Activated T-helper 2 cell treated with anti-CD3 and anti-CD28 coated beads, Interferon-gamma antibody, Interleukin-2, Interleukin-4, amounts not matched to agents 10 μg/mL and 5 μg/mL and 100 μg/mL, durations not matched to agents 14 hours and 24 hours and 36 hours (primary cell): Measurements from ENCODE around the gene MT1G. TPM values are rescaled to one million over a fixed set of nuclear protein-coding genes. Genes with fewer than 3 reads are reported as not detected.

Experiments used
- DNase-seq: peaks from one replicate; pipeline ENCODE4 v3.0.0; 2021; ENCODE audit warnings: low spot score
- H3K27ac Mint-ChIP-seq: one replicate; pipeline ENCODE4 v1.8.0; 2021; ENCODE audit warnings: mixed read lengths
- H3K27me3 Mint-ChIP-seq: one replicate; pipeline ENCODE4 v1.8.0; 2021; ENCODE audit warnings: low read depth, mixed read lengths
- H3K36me3 Mint-ChIP-seq: one replicate; pipeline ENCODE4 v1.8.0; 2021; ENCODE audit warnings: low read depth, mixed read lengths
- H3K4me1 Mint-ChIP-seq: one replicate; pipeline ENCODE4 v1.8.0; 2021; ENCODE audit warnings: low read depth, mixed read lengths
- H3K4me3 Mint-ChIP-seq: one replicate; pipeline ENCODE4 v1.8.0; 2021; ENCODE audit warnings: low read depth, mild to moderate bottlenecking, moderate library complexity, mixed read lengths
- H3K9me3 Mint-ChIP-seq: one replicate; pipeline ENCODE4 v1.8.0; 2021; ENCODE audit warnings: mixed read lengths
- intact Hi-C: fragments of 100-400 bp; cut with micrococcal nuclease; formaldehyde crosslinking; loops from one replicate; pipeline ENCODE4 v1.15.1; 2023
- total RNA-seq: library from RNA; stranded (reverse); gene quantifications from 2 replicates; pipeline ENCODE4 v1.2.3, GENCODE V29; 2022

MT1G gene
- total RNA-seq, 1 donor from 2014 or later = 21.1 TPM

DNA sequence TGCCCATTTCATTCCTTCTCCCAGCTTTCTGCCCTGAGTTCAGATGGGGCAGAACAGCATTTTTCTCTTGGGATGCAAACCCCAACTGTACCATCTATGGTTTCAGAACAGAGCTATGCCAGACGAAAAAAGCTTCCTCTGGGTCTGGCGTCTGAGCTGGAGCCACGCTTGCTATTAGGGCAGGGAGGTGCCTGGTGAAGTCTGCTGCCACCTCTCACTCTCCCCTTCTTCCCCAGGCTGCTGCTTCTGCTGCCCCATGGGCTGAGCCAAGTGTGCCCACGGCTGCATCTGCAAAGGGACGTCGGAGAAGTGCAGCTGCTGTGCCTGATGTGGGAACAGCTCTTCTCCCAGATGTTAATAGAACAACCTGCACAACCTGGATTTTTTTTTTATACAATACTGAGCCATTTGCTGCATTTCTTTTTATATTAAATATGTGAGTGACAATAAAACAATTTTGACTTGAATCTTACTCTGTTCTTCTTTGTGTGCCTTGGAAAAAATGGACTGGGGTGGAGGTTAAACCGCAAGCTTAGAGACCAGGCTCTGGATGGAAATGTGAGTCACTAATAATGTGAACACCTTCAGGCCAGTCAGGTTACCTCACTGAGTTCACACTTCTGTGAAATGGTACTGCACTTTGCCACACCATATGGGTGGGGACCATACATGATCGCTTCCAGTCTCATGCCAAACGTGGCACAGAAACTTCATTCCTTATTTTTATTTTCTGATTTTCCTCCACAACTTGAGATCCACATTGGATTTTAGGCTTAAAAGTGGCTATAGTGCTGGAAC, 31.1 kb downstream of the MT1G start:
- no peaks in the 10 kb centered on the region for H3K9me3 Mint-ChIP-seq
- intact Hi-C loops = no loop called here
- H3K27ac Mint-ChIP-seq = no peak overlapping the region
- H3K4me1 Mint-ChIP-seq = peaks cover 29% of the 10 kb centered on the region
- H3K4me3 Mint-ChIP-seq = no peak overlapping the region
- H3K27me3 Mint-ChIP-seq = peaks cover 83% of the 10 kb centered on the region
- no peaks in the 10 kb centered on the region for H3K36me3 Mint-ChIP-seq
- DNase-seq = no peak

DNA sequence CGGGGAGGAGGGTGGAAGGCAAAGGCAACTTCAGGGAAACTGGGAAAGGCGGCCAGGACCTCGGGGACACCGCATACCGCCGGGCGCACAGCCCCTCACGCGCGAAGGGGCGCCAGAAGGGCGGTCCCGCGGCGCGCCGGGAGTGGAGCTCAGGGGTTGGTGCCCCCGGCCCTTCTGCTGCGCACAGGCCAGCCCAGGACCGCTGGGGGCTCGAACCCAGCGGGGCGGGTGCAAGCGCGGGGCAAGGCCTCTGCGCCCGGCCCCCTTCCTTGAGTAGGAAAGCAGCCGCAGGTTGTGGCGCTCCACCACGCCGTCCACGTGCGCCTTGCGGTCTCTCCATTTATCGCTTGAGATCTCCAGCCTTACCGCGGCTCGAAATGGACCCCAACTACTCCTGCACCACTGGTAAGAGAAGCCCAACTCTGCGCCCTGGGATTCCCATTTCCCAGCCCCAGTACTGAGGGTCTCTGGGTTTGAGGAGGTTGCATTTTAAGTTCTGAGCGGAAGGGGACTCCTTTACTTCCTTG, 32.4 kb downstream of the MT1G start:
- H3K4me1 Mint-ChIP-seq = peaks cover 31% of the 10 kb centered on the region
- no peaks in the 10 kb centered on the region for H3K9me3 Mint-ChIP-seq
- H3K36me3 Mint-ChIP-seq = no peaks in the 10 kb centered on the region
- H3K27ac Mint-ChIP-seq = no peak overlapping the region
- H3K4me3 Mint-ChIP-seq = peak overlapping the region; percentile 49
- intact Hi-C loops = loop anchor here (2.0 kb wide), 1 partner anchor 19 kb away; no protein-coding TSS in a partner anchor
- H3K27me3 Mint-ChIP-seq = peaks cover 87% of the 10 kb centered on the region
- no peak for DNase-seq

DNA sequence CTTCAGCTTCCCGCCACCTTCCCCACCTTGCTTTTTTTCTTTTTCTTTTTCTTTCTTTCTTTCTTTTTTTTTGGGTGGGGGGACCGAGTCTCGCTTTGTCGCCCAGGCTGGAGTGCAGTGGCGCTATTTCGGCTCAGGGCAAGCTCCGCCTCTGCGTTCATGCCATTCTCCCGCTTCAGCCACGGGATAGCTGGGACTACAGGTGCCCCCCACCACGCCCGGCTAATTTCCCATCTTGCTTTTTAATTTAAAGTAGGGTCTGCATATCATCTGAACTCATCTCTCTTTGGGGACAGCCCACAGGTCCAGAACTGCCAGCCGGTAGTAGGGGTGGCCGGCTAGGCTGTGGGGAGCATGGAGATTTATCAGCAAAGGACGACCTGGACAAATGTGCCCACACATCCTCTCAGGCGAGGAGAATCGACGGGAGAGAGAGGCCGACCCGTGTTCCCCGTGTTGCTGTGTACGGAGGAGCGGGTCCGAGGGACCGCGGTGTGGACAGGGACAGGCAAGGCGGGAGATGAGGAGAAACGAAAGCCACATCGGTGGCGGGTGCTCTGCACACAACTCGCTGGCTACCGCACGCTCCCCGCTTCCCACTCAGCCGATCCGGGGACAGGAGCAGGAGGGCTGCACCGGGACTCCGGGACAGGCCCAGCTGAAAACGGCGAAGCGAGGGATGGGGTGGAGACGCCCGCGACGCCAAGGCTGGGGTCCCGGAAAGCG, 33.0 kb downstream of the MT1G start:
- H3K4me1 Mint-ChIP-seq = peaks cover 33% of the 10 kb centered on the region
- peak overlapping the region; percentile 65 for H3K4me3 Mint-ChIP-seq
- intact Hi-C loops = loop anchor here (2.0 to 5.0 kb wide), 2 partner anchors 18 to 32 kb away; partner anchors contain the start of genes MT1G and MT1H
- no peak for DNase-seq
- H3K9me3 Mint-ChIP-seq = no peaks in the 10 kb centered on the region
- H3K27me3 Mint-ChIP-seq = peaks cover 85% of the 10 kb centered on the region
- no peak overlapping the region for H3K27ac Mint-ChIP-seq
- no peaks in the 10 kb centered on the region for H3K36me3 Mint-ChIP-seq

DNA sequence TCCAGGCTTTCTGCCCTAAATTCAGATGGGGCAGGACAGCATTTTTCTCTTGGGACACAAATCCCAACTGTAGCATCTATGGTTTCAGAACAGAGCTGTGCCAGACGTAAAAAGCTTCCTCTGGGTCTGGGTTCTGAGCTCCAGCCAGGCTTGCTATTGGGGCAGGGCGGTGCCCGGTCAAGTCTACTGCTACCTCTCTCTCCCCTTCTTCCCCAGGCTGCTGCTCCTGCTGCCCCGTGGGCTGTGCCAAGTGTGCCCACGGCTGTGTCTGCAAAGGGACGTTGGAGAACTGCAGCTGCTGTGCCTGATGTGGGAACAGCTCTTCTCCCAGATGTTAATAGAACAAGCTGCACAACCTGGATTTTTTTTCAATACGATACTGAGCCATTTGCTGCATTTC, 34.3 kb downstream of the MT1G start:
- no peak overlapping the region for H3K27ac Mint-ChIP-seq
- no peak overlapping the region for H3K4me3 Mint-ChIP-seq
- no peaks in the 10 kb centered on the region for H3K9me3 Mint-ChIP-seq
- peaks cover 31% of the 10 kb centered on the region for H3K4me1 Mint-ChIP-seq
- intact Hi-C loops = loop anchor here (5.0 kb wide), 1 partner anchor 34 kb away; the partner anchor contains the start of genes MT1G and MT1H
- peaks cover 74% of the 10 kb centered on the region for H3K27me3 Mint-ChIP-seq
- H3K36me3 Mint-ChIP-seq = no peaks in the 10 kb centered on the region
- no peak for DNase-seq

DNA sequence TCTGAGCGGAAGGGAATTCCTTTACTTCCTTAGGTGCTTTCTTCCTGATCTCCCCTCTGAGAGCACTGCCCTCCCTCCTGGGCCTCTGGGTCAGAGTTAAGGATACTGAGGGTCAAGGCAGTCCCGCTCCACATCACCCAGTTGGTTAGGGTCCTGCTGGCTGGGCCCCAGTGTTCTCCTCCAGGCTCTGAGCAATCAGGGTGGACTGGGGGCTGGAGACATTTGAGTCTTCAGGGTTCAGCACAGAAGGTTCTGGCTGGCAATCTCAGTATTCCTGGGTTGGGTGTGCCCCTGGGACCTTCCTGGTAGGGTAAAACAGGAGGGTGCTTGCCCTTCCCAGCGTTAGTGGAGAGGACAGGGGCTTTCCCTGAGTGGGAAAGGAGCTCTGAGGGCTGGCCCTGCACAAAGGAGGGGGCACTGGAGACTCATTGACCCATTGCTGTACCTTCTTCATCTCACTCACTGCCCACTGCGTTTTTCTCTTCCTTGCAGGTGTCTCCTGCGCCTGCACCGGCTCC, 35.0 kb downstream of the MT1G start:
- Mint-ChIP-seq H3K4me1 (peaks cover 28% of the 10 kb centered on the region), H3K9me3 (no peaks in the 10 kb centered on the region), H3K36me3 (no peaks in the 10 kb centered on the region), H3K27me3 (peaks cover 70% of the 10 kb centered on the region), H3K27ac (no peak overlapping the region), H3K4me3 (peak overlapping the region; percentile 62)
- DNase-seq = no peak
- intact Hi-C loops = loop anchor here (5.0 kb wide), 1 partner anchor 34 kb away; the partner anchor contains the start of genes MT1G and MT1H

DNA sequence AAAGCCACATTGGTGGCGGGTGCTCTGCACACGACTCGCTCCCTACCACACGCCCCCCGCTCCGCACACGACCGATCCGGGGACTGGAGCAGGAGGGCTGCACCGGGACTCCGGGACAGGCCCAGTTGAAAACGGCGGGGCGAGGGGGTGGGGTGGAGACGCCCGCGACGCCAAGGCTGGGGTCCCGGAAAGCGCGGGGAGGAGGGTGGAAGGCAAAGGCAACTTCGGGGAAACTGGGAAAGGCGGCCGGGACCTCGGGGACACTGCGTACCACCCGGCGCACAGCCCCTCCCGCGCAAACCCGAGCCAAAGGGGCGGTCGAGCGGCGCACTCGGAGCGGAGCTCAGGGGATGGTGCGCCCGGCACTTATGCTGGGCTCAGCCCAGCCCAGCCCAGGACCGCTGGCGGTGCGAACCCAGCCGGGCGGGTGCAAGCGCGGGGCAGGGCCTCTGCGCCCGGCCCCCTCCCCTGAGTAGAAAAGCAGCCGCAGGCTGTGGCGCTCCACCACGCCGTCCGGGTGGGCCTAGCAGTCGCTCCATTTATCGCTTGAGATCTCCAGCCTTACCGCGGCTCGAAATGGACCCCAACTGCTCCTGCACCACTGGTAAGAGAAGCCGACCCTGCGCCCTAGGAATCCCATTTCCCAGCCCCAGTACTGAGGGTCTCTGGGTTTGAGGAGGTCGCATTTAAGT, 35.6 kb downstream of the MT1G start, which contains the start of gene MT1M:
Gene MT1M (plus strand): TSS at position 504 of the 692 bp plus-strand sequence. CDS start 73 bp downstream, at position 577.
- Mint-ChIP-seq H3K36me3 (no peaks in the 10 kb centered on the region), H3K9me3 (no peaks in the 10 kb centered on the region), H3K4me1 (peaks cover 23% of the 10 kb centered on the region), H3K4me3 (peak within 1 kb of the TSS; percentile 62), H3K27ac (no peak within 1 kb of the TSS), H3K27me3 (peaks cover 64% of the 10 kb centered on the region)
- DNase-seq = no peak
- intact Hi-C loops = loop anchor here (5.0 kb wide), 1 partner anchor 35 kb away; the partner anchor contains the start of genes MT1G and MT1H

DNA sequence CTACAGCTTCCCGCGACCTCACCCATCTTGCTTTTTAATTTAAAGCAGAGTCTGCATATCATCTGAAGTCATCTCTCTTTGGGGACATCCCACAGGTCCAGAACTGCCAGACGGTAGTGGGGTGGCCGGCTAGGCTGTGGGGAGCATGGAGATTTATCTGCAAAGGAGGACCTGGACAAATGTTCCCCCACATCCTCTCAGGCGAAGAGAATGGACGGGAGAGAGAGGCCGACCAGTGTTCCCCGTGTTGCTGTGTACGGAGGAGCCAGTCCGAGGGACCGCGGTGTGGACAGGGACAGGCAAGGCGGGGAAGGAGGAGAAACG, 36.1 kb downstream of the MT1G start:
- intact Hi-C loops = loop anchor here (5.0 kb wide), 1 partner anchor 36 kb away; the partner anchor contains the start of genes MT1G and MT1H
- Mint-ChIP-seq H3K9me3 (no peaks in the 10 kb centered on the region), H3K4me1 (peaks cover 23% of the 10 kb centered on the region), H3K27me3 (peaks cover 59% of the 10 kb centered on the region), H3K36me3 (peaks cover 3% of the 10 kb centered on the region), H3K4me3 (peak overlapping the region; percentile 54), H3K27ac (no peak overlapping the region)
- DNase-seq = no peak

DNA sequence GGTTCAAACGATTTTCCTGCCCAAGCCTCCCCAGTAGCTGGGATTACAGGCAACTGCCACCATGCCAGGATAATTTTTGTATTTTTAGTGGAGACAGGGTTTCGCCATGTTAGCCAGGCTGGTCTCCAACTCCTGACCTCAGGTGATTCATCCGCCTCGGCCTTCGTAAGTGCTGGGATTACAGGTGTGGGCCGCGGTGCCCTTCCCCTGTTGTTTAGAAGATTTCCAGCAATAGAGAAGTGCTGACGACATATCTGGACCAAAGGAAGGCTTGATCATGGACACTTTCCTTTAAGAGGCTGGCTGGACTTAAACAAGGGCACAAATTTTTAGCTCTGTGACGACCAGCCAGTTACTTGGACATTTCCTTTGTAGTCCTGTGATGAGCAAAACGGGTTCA, 36.7 kb downstream of the MT1G start:
- Mint-ChIP-seq H3K27me3 (peaks cover 53% of the 10 kb centered on the region), H3K36me3 (peaks cover 3% of the 10 kb centered on the region), H3K9me3 (no peaks in the 10 kb centered on the region), H3K27ac (no peak overlapping the region), H3K4me3 (no peak overlapping the region), H3K4me1 (peaks cover 23% of the 10 kb centered on the region)
- intact Hi-C loops = loop anchor here (5.0 kb wide), 1 partner anchor 36 kb away; the partner anchor contains the start of genes MT1G and MT1H
- no peak for DNase-seq

DNA sequence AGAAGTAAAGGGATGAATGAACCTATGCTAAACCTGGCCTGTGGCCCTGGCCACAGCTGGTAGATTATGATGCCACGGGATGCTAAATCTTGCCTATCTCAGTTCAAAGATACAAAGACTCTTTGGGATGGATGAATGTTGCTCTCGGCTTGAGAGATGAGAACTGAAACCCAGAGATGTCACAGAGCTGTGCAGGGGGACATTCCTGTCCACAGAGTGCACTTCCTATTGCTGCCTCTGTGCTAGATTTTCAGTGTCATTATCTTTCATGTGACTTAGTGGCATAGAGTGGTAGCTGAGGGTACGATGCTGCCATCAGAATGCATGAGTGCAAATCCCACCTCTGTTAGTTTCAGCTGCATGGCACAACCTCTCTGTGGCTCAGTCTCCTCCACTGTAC, 37.7 kb downstream of the MT1G start:
- DNase-seq = no peak
- no peak overlapping the region for H3K27ac Mint-ChIP-seq
- no peak overlapping the region for H3K4me3 Mint-ChIP-seq
- no peaks in the 10 kb centered on the region for H3K9me3 Mint-ChIP-seq
- intact Hi-C loops = loop anchor here (5.0 kb wide), 1 partner anchor 37 kb away; the partner anchor contains the start of genes MT1G and MT1H
- peaks cover 28% of the 10 kb centered on the region for H3K4me1 Mint-ChIP-seq
- peaks cover 4% of the 10 kb centered on the region for H3K36me3 Mint-ChIP-seq
- H3K27me3 Mint-ChIP-seq = peaks cover 46% of the 10 kb centered on the region

DNA sequence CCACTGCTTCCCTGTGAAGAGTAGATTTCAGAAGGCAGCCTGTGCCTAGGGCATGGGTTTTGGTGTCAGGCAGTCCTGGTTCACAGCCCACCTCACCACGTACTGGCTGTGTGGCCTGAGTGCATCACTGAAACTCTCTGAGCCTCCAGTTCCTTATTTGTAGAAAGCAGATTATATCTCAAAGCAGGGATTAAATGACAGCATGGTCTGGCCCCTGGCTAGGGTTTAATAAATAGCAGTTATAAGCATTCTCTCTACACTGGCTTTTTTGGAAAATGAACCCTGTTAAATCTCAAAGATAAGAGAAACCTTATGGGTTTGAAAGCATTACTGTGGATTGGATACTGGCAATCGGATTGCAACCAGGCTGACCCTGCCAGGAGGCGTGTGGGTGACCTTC, 38.3 kb downstream of the MT1G start:
- Mint-ChIP-seq H3K27ac (no peak overlapping the region), H3K4me3 (no peak overlapping the region), H3K36me3 (peaks cover 7% of the 10 kb centered on the region), H3K9me3 (no peaks in the 10 kb centered on the region), H3K4me1 (peaks cover 30% of the 10 kb centered on the region), H3K27me3 (peaks cover 40% of the 10 kb centered on the region)
- DNase-seq = no peak
- intact Hi-C loops = loop anchor here (5.0 kb wide), 1 partner anchor 52 kb away; no protein-coding TSS in a partner anchor

DNA sequence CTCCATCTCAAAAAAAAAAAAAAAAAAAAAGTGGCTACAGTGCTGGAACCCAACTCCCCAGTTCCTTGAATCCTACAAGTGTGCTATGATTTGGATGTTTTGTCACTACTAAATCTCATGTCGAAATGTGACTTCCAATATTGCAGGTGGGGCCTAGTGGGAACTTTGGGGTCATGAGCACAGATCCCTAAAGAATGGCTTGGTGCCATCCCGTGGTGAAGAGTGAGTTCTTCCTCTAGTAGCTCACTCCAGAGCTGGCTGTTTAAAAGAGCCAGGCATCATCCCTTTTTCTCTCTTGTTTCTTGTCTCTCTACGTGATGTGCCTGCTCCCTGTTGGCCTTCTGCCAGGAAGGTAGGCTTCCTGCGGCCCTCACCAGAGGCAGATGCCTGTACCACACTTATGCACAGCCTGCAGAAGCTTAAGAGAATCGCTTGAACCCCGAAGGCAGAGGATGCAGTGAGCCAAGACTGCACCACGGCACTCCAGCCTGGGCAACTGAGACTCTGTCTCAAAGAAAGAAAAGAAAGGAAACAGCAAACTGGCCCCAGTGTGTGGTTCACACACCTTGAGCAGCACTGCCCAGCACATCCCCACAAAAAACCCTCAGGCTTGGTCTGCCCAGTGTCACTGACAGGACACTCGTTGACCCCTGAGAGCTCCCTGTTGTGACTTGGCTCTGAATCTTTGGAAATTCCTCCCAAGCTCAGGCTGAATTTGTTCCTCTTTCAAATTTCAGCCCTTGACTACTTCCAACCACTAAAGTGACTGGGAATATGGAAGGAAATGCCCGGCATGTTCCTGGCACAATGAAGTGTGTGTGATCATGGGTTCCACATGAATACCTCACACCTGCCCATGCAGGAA, 39.1 kb downstream of the MT1G start:
- intact Hi-C loops = loop anchor here (5.0 kb wide), 1 partner anchor 51 kb away; no protein-coding TSS in a partner anchor
- Mint-ChIP-seq H3K9me3 (no peaks in the 10 kb centered on the region), H3K4me3 (no peak overlapping the region), H3K27ac (no peak overlapping the region), H3K4me1 (peaks cover 33% of the 10 kb centered on the region), H3K36me3 (peaks cover 7% of the 10 kb centered on the region), H3K27me3 (peaks cover 33% of the 10 kb centered on the region)
- no peak for DNase-seq
